WTC11 (cell line): Measurements from ENCODE around the gene ZNF37A. TPM values are rescaled to one million over a fixed set of nuclear protein-coding genes. Genes with fewer than 3 reads are reported as not detected.

Experiments
- total RNA-seq: library from RNA; stranded (reverse); gene quantifications from 3 replicates; pipeline ENCODE4 v1.2.3, GENCODE V29; 2021

The ZNF37A gene
- total RNA-seq, 1 experiment from 2014 or later = 8.8 TPM

Other genes starting within 250 kb of the ZNF37A start
- 1.9 to 2.6 TPM (median 2.3 TPM) in 3 replicates for gene ZNF248, start 236.7 kb upstream of the ZNF37A start, total RNA-seq
- gene ZNF25, start 117.7 kb upstream of the ZNF37A start, total RNA-seq = 0.44 to 1.3 TPM (median 1.1 TPM) in 3 replicates
- gene ZNF33A, start 83.7 kb upstream of the ZNF37A start, total RNA-seq = 32.2 to 36.5 TPM (median 35.2 TPM) in 3 replicates